ENCODE results near the gene SRGAP3.

DNA sequence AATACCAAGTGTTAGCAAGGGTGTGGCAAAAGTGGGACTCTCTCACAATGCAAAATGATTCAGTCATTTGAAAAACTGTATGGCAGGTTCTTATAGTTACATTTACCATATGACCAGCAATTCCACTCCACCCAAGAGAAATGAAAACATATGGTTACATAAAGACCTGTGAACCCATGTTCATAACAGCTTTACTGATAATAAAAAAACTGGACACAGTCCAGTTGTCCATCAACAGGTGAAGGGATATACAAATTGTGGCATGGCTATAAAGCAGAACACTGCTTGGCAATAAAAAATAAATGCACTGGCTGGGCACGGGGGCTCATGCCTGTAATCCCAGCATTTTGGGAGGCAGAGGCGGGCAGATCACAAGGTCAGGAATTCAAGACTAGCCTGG is 316.9 kb downstream of the SRGAP3 start:
- TF ChIP-seq, protein P1, sequence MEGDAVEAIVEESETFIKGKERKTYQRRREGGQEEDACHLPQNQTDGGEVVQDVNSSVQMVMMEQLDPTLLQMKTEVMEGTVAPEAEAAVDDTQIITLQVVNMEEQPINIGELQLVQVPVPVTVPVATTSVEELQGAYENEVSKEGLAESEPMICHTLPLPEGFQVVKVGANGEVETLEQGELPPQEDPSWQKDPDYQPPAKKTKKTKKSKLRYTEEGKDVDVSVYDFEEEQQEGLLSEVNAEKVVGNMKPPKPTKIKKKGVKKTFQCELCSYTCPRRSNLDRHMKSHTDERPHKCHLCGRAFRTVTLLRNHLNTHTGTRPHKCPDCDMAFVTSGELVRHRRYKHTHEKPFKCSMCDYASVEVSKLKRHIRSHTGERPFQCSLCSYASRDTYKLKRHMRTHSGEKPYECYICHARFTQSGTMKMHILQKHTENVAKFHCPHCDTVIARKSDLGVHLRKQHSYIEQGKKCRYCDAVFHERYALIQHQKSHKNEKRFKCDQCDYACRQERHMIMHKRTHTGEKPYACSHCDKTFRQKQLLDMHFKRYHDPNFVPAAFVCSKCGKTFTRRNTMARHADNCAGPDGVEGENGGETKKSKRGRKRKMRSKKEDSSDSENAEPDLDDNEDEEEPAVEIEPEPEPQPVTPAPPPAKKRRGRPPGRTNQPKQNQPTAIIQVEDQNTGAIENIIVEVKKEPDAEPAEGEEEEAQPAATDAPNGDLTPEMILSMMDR (conservative IDR thresholded peaks at IDR 0.05), result no peak
- no peak for TF ChIP-seq ZFX (IDR thresholded peaks at IDR 0.05)

Data from C4-2B (cell line).